Testis (tissue), 3 donors: ENCODE results near the gene KLF13. TPM values are rescaled to one million over a fixed set of nuclear protein-coding genes. Genes with fewer than 3 reads are reported as not detected.

ENCODE experiments used
- DNase-seq: peaks from one replicate; pipeline ENCODE4 v3.0.0-alpha.2; 2019
- H3K27ac ChIP-seq, 2 donors: fragments of 200-600 bp; sonication (generic); one replicate each; pipeline ENCODE4 v1.5.1; 2019
- H3K27me3 ChIP-seq: fragments of 200-600 bp; sonication (generic); one replicate; pipeline ENCODE4 v1.5.1; 2019
- H3K36me3 ChIP-seq: fragments of 200-600 bp; sonication (generic); one replicate; pipeline ENCODE4 v1.5.1; 2017; ENCODE audit warnings: low read depth; ENCODE audit errors: missing control alignments
- H3K4me1 ChIP-seq: fragments of 200-600 bp; sonication (generic); one replicate; pipeline ENCODE4 v1.5.1; 2019
- H3K4me3 ChIP-seq, 2 donors: fragments of 200-600 bp; sonication (generic); one replicate each; pipeline ENCODE4 v1.5.1; 2017 to 2019
- H3K9me3 ChIP-seq: fragments of 200-600 bp; sonication (generic); one replicate; pipeline ENCODE4 v1.5.1; 2017
- CTCF ChIP-seq, 3 experiments: fragments of 450-650 bp in 2 of 3; fragments of 200-600 bp in 1 of 3; sonication (generic) in 1 of 3; IDR thresholded peaks; one replicate each; pipeline ENCODE4 v1.5.1; 2016 to 2019; ENCODE audit warnings: antibody characterized with exemption in 3 of 3, mild to moderate bottlenecking in 2 of 3, moderate library complexity in 1 of 3
- POLR2A ChIP-seq: fragments of 450-650 bp; IDR thresholded peaks from one replicate; pipeline ENCODE4 v1.6.1; 2017; ENCODE audit warnings: antibody characterized with exemption, mild to moderate bottlenecking, moderate library complexity
- WGBS, 2 donors: methylation state at CpG; one replicate each; pipeline ENCODE4 v1.1.5; 2018; 5-methylcytosine and 5-hydroxymethylcytosine counted together
- intact Hi-C: fragments of 100-400 bp; cut with DNase I; formaldehyde crosslinking; loops from one replicate; pipeline ENCODE4 v1.15.1; 2023; ENCODE audit warnings: low total_unique reads
- polyA plus RNA-seq: library from polyadenylated mRNA; stranded (reverse); fragments of 350-450 nt; fragmentation: Illumina TruSeq; extraction: RNeasy Lipid Tissue Mini Kit (QIAGEN cat#74804); gene quantifications from one replicate; pipeline ENCODE4 v1.2.3, GENCODE V29; 2014; ENCODE audit warnings: low read depth, low replicate concordance; ENCODE audit not compliant: insufficient read depth
- total RNA-seq, 2 donors: library from RNA; depleted of rRNA; stranded (reverse); fragments of >200 nt; gene quantifications; one replicate each; pipeline ENCODE4 v1.2.3, GENCODE V29; 2016

Gene KLF13
- total and polyA plus RNA-seq, 3 donors from 2014 or later: 41.9 to 61.7 (median 45.7) TPM

GRCh38 chr15:31373970-31374369, 47.3 kb downstream of the KLF13 start:
- H3K36me3 ChIP-seq: no peaks in the 10 kb centered on the region
- no peaks in the 10 kb centered on the region for H3K9me3 ChIP-seq
- DNase-seq: no peak
- WGBS, 2 donors: 96% methylated on average over 9 of the region's 9 CpGs; no CpG with 5 or more reads in 1 of the 2 donors
- TF ChIP-seq CTCF (IDR thresholded peaks at IDR 0.05): no peak
- TF ChIP-seq POLR2A: no peak
- intact Hi-C loops: no loop called here
- peak overlapping the region in 1 of 2 donors; percentile 74 for H3K27ac ChIP-seq
- no peaks in the 10 kb centered on the region for H3K27me3 ChIP-seq
- H3K4me1 ChIP-seq: peaks cover 20% of the 10 kb centered on the region
- no peak overlapping the region for H3K4me3 ChIP-seq

- peak overlapping the region in 1 of 2 donors; percentile 74 for H3K27ac ChIP-seq
- no peak overlapping the region for H3K4me3 ChIP-seq
- DNase-seq: no peak
- no peaks in the 10 kb centered on the region for H3K27me3 ChIP-seq
- no peaks in the 10 kb centered on the region for H3K9me3 ChIP-seq
- H3K4me1 ChIP-seq: peaks cover 21% of the 10 kb centered on the region
- intact Hi-C loops: no loop called here
- no peak for TF ChIP-seq POLR2A
- no peak for TF ChIP-seq CTCF (IDR thresholded peaks at IDR 0.05)
- H3K36me3 ChIP-seq: no peaks in the 10 kb centered on the region
- WGBS, 2 donors: 58% methylated on average over 8 of the region's 8 CpGs
Measured at GRCh38 chr15:31374489-31374888, 47.9 kb downstream of the KLF13 start.

- no peak for DNase-seq
- H3K27ac ChIP-seq: peak overlapping the region in 1 of 2 donors; percentile 74
- intact Hi-C loops: no loop called here
- H3K4me1 ChIP-seq: peaks cover 22% of the 10 kb centered on the region
- no peaks in the 10 kb centered on the region for H3K27me3 ChIP-seq
- H3K4me3 ChIP-seq: no peak overlapping the region
- H3K36me3 ChIP-seq: no peaks in the 10 kb centered on the region
- 82 to 88% methylated on average over 10 to 12 of the region's 12 CpGs for WGBS, 2 donors
- TF ChIP-seq CTCF (IDR thresholded peaks at IDR 0.05) (no peak), POLR2A (no peak)
- no peaks in the 10 kb centered on the region for H3K9me3 ChIP-seq
Measured at GRCh38 chr15:31374986-31375385, 48.4 kb downstream of the KLF13 start.

GRCh38 chr15:31375772-31376171, 49.1 kb downstream of the KLF13 start:
- WGBS, 2 donors: 93 to 99% methylated on average over 7 to 8 of the region's 8 CpGs
- Histone ChIP-seq H3K36me3 (no peaks in the 10 kb centered on the region), H3K9me3 (no peaks in the 10 kb centered on the region), H3K4me1 (peaks cover 22% of the 10 kb centered on the region), H3K27ac (no peak overlapping the region), H3K4me3 (no peak overlapping the region), H3K27me3 (no peaks in the 10 kb centered on the region)
- TF ChIP-seq POLR2A (no peak), CTCF (IDR thresholded peaks at IDR 0.05) (no peak)
- intact Hi-C loops: no loop called here
- DNase-seq: no peak

- no peaks in the 10 kb centered on the region for H3K36me3 ChIP-seq
- intact Hi-C loops: no loop called here
- peaks cover 22% of the 10 kb centered on the region for H3K4me1 ChIP-seq
- no peak for DNase-seq
- no peak for TF ChIP-seq CTCF (IDR thresholded peaks at IDR 0.05)
- TF ChIP-seq POLR2A: no peak
- H3K9me3 ChIP-seq: no peaks in the 10 kb centered on the region
- no peak overlapping the region for H3K27ac ChIP-seq
- 88 to 89% methylated on average over 11 of the region's 11 CpGs for WGBS, 2 donors
- H3K4me3 ChIP-seq: no peak overlapping the region
- H3K27me3 ChIP-seq: no peaks in the 10 kb centered on the region
Measured at GRCh38 chr15:31376511-31376910, 49.9 kb downstream of the KLF13 start.
